ENCODE measurements around the gene JPH3.
"Not testable (repeated sequence)": the region's sequence is repeated elsewhere in the genome, so short reads cannot be mapped to it uniquely, and the experiment has no call there.

Gene JPH3

GRCh38 chr16:87575027-87575804 is 27.1 kb upstream of the JPH3 start:
- no peak for DNase-seq

GRCh38 chr16:87576171-87576570 is 26.1 kb upstream of the JPH3 start:
- no peak for DNase-seq

- not testable (repeated sequence) for DNase-seq
These were observed 24.0 kb upstream of the JPH3 start for GRCh38 chr16:87578142-87578930.

GRCh38 chr16:87579691-87580090 is 22.6 kb upstream of the JPH3 start:
- no peak for DNase-seq

GRCh38 chr16:87580855-87581261 is 21.4 kb upstream of the JPH3 start:
- DNase-seq: no peak

- DNase-seq: no peak
These were observed 20.5 kb upstream of the JPH3 start for GRCh38 chr16:87581857-87582215.

- DNase-seq: no peak
These were observed 19.9 kb upstream of the JPH3 start for GRCh38 chr16:87582216-87582965.

- DNase-seq: no peak
These were observed 19.4 kb upstream of the JPH3 start for GRCh38 chr16:87582966-87583325.

GRCh38 chr16:87583453-87584131 is 18.7 kb upstream of the JPH3 start:
- DNase-seq: no peak

- DNase-seq: no peak
These were observed 18.0 kb upstream of the JPH3 start for GRCh38 chr16:87584271-87584670.

- DNase-seq: no peak
These were observed 17.3 kb upstream of the JPH3 start for GRCh38 chr16:87584975-87585374.

GRCh38 chr16:87585442-87586200 is 16.7 kb upstream of the JPH3 start:
- DNase-seq: no peak

GRCh38 chr16:87586201-87586782 is 16.0 kb upstream of the JPH3 start:
- no peak for DNase-seq

- DNase-seq: no peak
These were observed 14.7 kb upstream of the JPH3 start for GRCh38 chr16:87587636-87588035.

- DNase-seq: no peak
These were observed 10.1 kb upstream of the JPH3 start for GRCh38 chr16:87592018-87592712.

GRCh38 chr16:87593710-87594258 is 8.5 kb upstream of the JPH3 start:
- no peak for DNase-seq

- no peak for DNase-seq
These were observed 6.6 kb upstream of the JPH3 start for GRCh38 chr16:87595712-87596111.

- no peak for DNase-seq
These were observed 4.9 kb upstream of the JPH3 start for GRCh38 chr16:87597324-87597830.

- DNase-seq: no peak
These were observed 3.9 kb upstream of the JPH3 start for GRCh38 chr16:87598431-87598830.

GRCh38 chr16:87600246-87600645 is 2.1 kb upstream of the JPH3 start:
- DNase-seq: no peak
